Measurements from ENCODE around the gene GIT1.

GIT1 gene

DNA sequence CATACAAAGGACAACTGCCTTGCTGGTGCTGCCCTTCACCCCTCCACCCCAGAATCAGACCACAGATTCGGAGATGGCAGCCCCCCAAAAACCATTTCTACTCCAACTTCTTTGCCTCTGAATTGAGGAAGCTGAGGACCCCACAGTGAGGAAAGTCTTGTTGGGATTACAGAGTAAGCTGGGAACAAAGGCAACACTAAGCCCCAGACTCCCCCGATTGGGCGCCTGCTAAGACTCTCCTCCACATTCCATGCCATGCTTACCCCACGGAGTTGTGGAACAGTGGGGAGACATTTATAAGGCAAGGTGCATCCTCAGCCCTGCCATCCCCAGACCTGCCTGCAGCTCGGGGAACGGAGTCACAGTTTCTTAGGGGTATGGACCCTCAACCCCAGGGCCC is 1.9 kb downstream of the GIT1 start:
- H3K9ac ChIP-seq (ENCODE audit: low read length), result peak overlapping the region; percentile 77
- H3K9me3 ChIP-seq (ENCODE audit: control insufficient read depth, low read length), result no peaks in the 10 kb centered on the region
- peaks cover 51% of the 10 kb centered on the region for H3K4me1 ChIP-seq (ENCODE audit: control insufficient read depth, insufficient read depth, low read length)
- no peaks in the 10 kb centered on the region for H3K36me3 ChIP-seq (ENCODE audit: control insufficient read depth, insufficient read depth, low read length)
- H3K4me3 ChIP-seq (ENCODE audit: low read length), result no peak overlapping the region
- no peaks in the 10 kb centered on the region for H3K27me3 ChIP-seq (ENCODE audit: control insufficient read depth, insufficient read depth, low read length)

- H3K4me3 ChIP-seq (ENCODE audit: low read length), result no peak overlapping the region
- no peaks in the 10 kb centered on the region for H3K36me3 ChIP-seq (ENCODE audit: control insufficient read depth, insufficient read depth, low read length)
- H3K27me3 ChIP-seq (ENCODE audit: control insufficient read depth, insufficient read depth, low read length), result no peaks in the 10 kb centered on the region
- H3K9me3 ChIP-seq (ENCODE audit: control insufficient read depth, low read length), result no peaks in the 10 kb centered on the region
- H3K4me1 ChIP-seq (ENCODE audit: control insufficient read depth, insufficient read depth, low read length), result peaks cover 44% of the 10 kb centered on the region
- H3K9ac ChIP-seq (ENCODE audit: low read length), result no peak overlapping the region
Measured at GRCh38 chr17:29586676-29587469, 2.6 kb downstream of the GIT1 start.

GRCh38 chr17:29585080-29585751 is 4.2 kb downstream of the GIT1 start:
- H3K4me3 ChIP-seq (ENCODE audit: low read length), result no peak overlapping the region
- H3K27me3 ChIP-seq (ENCODE audit: control insufficient read depth, insufficient read depth, low read length), result no peaks in the 10 kb centered on the region
- H3K9me3 ChIP-seq (ENCODE audit: control insufficient read depth, low read length), result no peaks in the 10 kb centered on the region
- peaks cover 32% of the 10 kb centered on the region for H3K4me1 ChIP-seq (ENCODE audit: control insufficient read depth, insufficient read depth, low read length)
- H3K9ac ChIP-seq (ENCODE audit: low read length), result no peak overlapping the region
- H3K36me3 ChIP-seq (ENCODE audit: control insufficient read depth, insufficient read depth, low read length), result no peaks in the 10 kb centered on the region

DNA sequence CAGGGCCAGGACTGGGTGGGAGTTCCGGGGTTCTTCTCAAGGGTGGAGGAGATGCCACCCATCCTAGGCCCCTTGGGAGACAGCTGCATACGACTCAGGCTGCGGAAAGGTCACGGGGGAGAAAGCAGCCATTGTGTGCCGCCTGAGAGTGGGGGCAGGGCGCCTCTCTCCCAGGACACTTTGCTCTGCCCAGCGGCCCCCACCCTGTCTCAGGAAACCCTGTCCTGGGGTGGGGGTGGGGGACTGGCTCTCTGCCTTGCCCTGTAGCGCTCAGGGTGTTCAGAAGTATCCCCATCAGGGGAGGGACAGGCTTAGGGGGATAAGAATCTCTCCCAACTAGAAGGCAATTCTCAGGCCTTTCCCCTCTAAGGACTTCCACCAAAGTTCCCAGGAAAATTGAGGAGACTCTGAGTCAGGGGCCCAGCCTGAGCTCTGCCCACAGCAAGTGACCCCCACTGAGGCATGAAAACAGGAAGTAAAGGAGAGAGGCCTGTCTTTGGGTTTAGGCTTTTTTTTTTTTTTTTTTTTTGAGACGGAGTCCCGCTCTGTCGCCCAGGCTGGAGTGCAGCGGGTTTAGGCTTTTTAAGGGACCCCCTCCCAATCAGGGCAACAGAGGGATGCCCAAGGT is 4.9 kb downstream of the GIT1 start:
- Histone ChIP-seq H3K36me3 (ENCODE audit: control insufficient read depth, insufficient read depth, low read length) (no peaks in the 10 kb centered on the region), H3K4me1 (ENCODE audit: control insufficient read depth, insufficient read depth, low read length) (peaks cover 30% of the 10 kb centered on the region), H3K27me3 (ENCODE audit: control insufficient read depth, insufficient read depth, low read length) (no peaks in the 10 kb centered on the region), H3K4me3 (ENCODE audit: low read length) (no peak overlapping the region), H3K9ac (ENCODE audit: low read length) (no peak overlapping the region), H3K9me3 (ENCODE audit: control insufficient read depth, low read length) (no peaks in the 10 kb centered on the region)

- no peak overlapping the region for H3K9ac ChIP-seq (ENCODE audit: low read length)
- no peak overlapping the region for H3K4me3 ChIP-seq (ENCODE audit: low read length)
- peaks cover 28% of the 10 kb centered on the region for H3K4me1 ChIP-seq (ENCODE audit: control insufficient read depth, insufficient read depth, low read length)
- H3K36me3 ChIP-seq (ENCODE audit: control insufficient read depth, insufficient read depth, low read length), result no peaks in the 10 kb centered on the region
- no peaks in the 10 kb centered on the region for H3K9me3 ChIP-seq (ENCODE audit: control insufficient read depth, low read length)
- H3K27me3 ChIP-seq (ENCODE audit: control insufficient read depth, insufficient read depth, low read length), result no peaks in the 10 kb centered on the region
Measured at GRCh38 chr17:29583324-29584248, 5.9 kb downstream of the GIT1 start.

- Histone ChIP-seq H3K36me3 (ENCODE audit: control insufficient read depth, insufficient read depth, low read length) (no peaks in the 10 kb centered on the region), H3K9me3 (ENCODE audit: control insufficient read depth, low read length) (no peaks in the 10 kb centered on the region), H3K27me3 (ENCODE audit: control insufficient read depth, insufficient read depth, low read length) (no peaks in the 10 kb centered on the region), H3K4me1 (ENCODE audit: control insufficient read depth, insufficient read depth, low read length) (peaks cover 20% of the 10 kb centered on the region), H3K9ac (ENCODE audit: low read length) (no peak overlapping the region), H3K4me3 (ENCODE audit: low read length) (no peak overlapping the region)
Measured at GRCh38 chr17:29582772-29583171, 6.7 kb downstream of the GIT1 start.

- no peak overlapping the region for H3K4me3 ChIP-seq (ENCODE audit: low read length)
- no peaks in the 10 kb centered on the region for H3K27me3 ChIP-seq (ENCODE audit: control insufficient read depth, insufficient read depth, low read length)
- H3K9me3 ChIP-seq (ENCODE audit: control insufficient read depth, low read length), result no peaks in the 10 kb centered on the region
- peaks cover 16% of the 10 kb centered on the region for H3K4me1 ChIP-seq (ENCODE audit: control insufficient read depth, insufficient read depth, low read length)
- no peak overlapping the region for H3K9ac ChIP-seq (ENCODE audit: low read length)
- no peaks in the 10 kb centered on the region for H3K36me3 ChIP-seq (ENCODE audit: control insufficient read depth, insufficient read depth, low read length)
Measured at GRCh38 chr17:29582254-29582765, 7.1 kb downstream of the GIT1 start.

GRCh38 chr17:29581583-29582253 is 7.7 kb downstream of the GIT1 start:
- Histone ChIP-seq H3K36me3 (ENCODE audit: control insufficient read depth, insufficient read depth, low read length) (no peaks in the 10 kb centered on the region), H3K4me1 (ENCODE audit: control insufficient read depth, insufficient read depth, low read length) (peaks cover 11% of the 10 kb centered on the region), H3K9ac (ENCODE audit: low read length) (no peak overlapping the region)

GRCh38 chr17:29579866-29580771 is 9.3 kb downstream of the GIT1 start:
- Histone ChIP-seq H3K27me3 (ENCODE audit: control insufficient read depth, insufficient read depth, low read length) (no peaks in the 10 kb centered on the region), H3K36me3 (ENCODE audit: control insufficient read depth, insufficient read depth, low read length) (peaks cover 4% of the 10 kb centered on the region), H3K4me1 (ENCODE audit: control insufficient read depth, insufficient read depth, low read length) (peaks cover 12% of the 10 kb centered on the region), H3K9me3 (ENCODE audit: control insufficient read depth, low read length) (no peaks in the 10 kb centered on the region), H3K9ac (ENCODE audit: low read length) (no peak overlapping the region), H3K4me3 (ENCODE audit: low read length) (no peak overlapping the region)

More at GRCh38 chr17:29581583-29582253, 7.7 kb downstream of the GIT1 start:
- Histone ChIP-seq H3K27me3 (ENCODE audit: control insufficient read depth, insufficient read depth, low read length) (no peaks in the 10 kb centered on the region), H3K4me3 (ENCODE audit: low read length) (no peak overlapping the region), H3K9me3 (ENCODE audit: control insufficient read depth, low read length) (no peaks in the 10 kb centered on the region)

- H3K4me3 ChIP-seq (ENCODE audit: low read length), result no peak overlapping the region
- H3K27me3 ChIP-seq (ENCODE audit: control insufficient read depth, insufficient read depth, low read length), result no peaks in the 10 kb centered on the region
- H3K4me1 ChIP-seq (ENCODE audit: control insufficient read depth, insufficient read depth, low read length), result peaks cover 24% of the 10 kb centered on the region
- no peaks in the 10 kb centered on the region for H3K9me3 ChIP-seq (ENCODE audit: control insufficient read depth, low read length)
- no peak overlapping the region for H3K9ac ChIP-seq (ENCODE audit: low read length)
- peaks cover 4% of the 10 kb centered on the region for H3K36me3 ChIP-seq (ENCODE audit: control insufficient read depth, insufficient read depth, low read length)
Measured at GRCh38 chr17:29578626-29579485, 10.6 kb downstream of the GIT1 start.

Measured in mucosa of stomach (tissue), 1 donor.